GM18517 (cell line): Measurements from ENCODE around the gene LCE2C.
"Not testable (repeated sequence)": the region's sequence is repeated elsewhere in the genome, so short reads cannot be mapped to it uniquely, and the experiment has no call there.

Source experiments
- ATAC-seq: cut with Tn5 transposase; IDR thresholded peaks from one replicate; pipeline ENCODE4 v1.9.1; 2021; ENCODE audit warnings: mild to moderate bottlenecking, moderate library complexity; ENCODE audit not compliant: unreplicated experiment

Gene LCE2C, protein sequence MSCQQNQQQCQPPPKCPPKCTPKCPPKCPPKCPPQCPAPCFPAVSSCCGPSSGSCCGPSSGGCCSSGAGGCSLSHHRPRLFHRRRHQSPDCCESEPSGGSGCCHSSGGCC

DNA sequence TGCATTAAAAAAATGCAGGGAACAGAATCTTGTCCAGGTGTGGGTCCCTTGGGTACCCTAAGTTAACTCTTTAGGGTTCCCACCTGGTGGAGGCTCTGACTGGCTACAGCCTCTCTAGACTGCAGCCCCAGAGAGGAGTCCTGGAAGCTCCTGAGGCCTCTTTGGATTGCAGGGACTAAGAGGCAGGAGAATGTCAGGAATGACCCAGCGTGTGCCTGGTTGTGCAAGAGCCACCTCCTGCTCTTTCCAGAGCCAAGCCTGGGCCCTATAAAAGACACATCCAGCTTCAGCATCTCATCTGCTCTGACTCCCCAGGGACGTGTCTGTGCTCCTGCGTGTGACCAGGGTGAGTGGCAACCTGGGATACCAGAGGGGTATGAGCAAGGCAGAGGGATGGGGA lies at the start of gene LCE2C:
Gene LCE2C, plus strand, starts transcription at position 297 of the 400 bp plus-strand sequence. CDS start 737 bp downstream, outside the sequence.
- ATAC-seq = not testable (repeated sequence)

DNA sequence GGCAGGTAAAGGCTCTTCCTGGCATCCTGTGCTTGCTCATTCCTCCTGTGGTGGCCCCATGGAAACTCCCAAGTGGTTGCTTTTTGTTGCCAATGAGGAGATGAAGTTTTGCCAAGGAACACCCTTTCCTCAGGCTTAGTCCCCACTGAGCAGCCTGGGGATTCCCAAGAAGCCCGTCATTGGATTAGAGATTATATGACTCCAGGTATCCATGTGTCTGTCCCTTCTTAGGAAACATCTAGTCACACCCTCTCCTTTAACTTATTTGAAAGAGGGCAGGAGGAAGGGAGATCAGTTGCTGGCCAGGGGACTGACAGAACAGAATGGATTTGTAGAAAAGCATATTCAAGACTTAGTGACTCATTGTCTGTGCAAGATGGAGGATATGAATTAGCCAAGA lies 48.3 kb upstream of the LCE2C start:
- ATAC-seq = no peak

DNA sequence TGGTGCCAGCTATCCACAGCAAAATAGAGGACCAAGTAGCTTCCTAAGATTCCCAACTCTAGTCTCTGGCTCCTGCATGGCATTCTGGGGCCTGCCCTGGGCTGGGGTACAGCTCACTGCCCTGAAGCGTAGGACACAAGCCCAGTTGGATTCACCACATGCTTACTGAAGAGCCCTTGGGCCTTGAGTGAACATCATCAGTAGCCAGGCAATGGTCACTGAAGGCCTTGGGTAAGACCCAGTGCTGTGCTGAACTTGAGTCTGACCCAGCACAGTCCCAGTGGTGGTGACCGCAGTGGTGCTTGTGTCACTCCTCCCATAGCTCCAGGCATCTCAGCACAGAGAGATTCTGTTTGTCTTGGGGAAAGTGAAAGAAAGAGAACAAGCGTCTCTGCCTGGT lies 44.5 kb upstream of the LCE2C start:
- ATAC-seq = no peak

DNA sequence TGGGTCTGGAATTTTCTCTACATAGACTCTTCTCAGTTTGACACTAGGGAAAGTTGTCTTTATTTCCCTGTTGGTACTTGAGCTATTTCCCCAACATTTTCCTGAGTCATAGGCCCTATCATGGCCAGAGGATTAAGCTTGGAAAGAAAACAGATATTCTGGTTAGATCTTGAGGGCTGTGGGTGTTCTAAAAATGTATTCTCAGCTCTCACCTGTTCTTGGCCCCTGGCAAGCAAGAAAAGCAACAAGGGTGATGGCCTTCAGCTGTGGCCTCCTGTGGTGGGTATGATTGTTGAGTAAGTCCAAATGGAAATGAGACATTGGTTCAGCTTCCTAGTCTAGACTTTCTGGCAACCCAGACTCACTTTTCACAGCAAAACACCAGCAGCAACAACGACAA lies 34.7 kb upstream of the LCE2C start:
- ATAC-seq = no peak

GRCh38 chr1:152643945-152644344 lies 31.1 kb upstream of the LCE2C start:
- no peak for ATAC-seq

- no peak for ATAC-seq
These were observed 29.9 kb upstream of the LCE2C start for GRCh38 chr1:152645146-152645545.

- no peak for ATAC-seq
These were observed 28.4 kb upstream of the LCE2C start for GRCh38 chr1:152646656-152647055.

GRCh38 chr1:152654110-152654509 lies 21.0 kb upstream of the LCE2C start:
- no peak for ATAC-seq

DNA sequence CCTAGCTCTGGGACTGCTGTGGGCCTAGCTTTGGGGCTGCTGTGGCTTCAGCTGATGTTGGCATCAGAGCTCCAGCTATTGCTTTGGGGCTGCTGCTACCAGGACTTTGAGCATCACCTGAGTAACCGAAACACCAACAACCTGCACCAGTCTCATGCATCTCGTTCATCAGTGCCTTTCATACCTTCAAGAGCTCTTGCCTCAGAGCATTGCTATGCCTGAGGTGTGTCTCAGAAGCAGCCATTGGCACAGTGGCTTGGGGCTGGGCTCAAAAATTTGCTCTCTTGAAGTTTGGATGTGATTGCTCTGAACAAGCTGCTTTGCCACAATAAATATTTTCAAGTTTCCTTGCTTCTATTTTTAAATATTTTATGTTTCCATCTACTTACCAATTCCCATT lies 18.6 kb upstream of the LCE2C start:
- ATAC-seq = no peak

- ATAC-seq = no peak
These were observed 17.4 kb upstream of the LCE2C start for GRCh38 chr1:152657677-152658076.

- ATAC-seq = no peak
These were observed 16.4 kb upstream of the LCE2C start for GRCh38 chr1:152658649-152659048.

GRCh38 chr1:152663098-152663497 lies 12.0 kb upstream of the LCE2C start, which contains the start of gene LCE2D:
LCE2D (plus strand) TSS chr1:152663380; CDS start chr1:152664106, 726 bp downstream.
- ATAC-seq = no peak

DNA sequence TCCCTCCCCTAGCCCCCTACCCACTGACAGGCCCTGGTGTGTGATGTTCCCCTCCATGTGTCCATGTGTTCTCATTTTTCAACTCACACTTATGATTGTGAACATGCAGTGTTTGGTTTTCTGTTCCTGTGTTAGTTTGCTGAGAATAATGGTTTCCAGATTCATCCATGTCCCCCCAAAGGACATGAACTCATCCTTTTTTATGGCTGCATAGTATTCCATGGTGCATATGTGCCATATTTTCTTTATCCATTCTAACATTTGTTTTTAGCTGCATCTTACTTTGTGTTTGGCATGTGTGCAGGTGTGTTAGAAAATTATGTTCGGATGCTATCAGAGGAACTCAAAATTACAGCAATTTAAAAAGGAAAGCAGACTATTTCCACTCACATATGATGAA lies 8.9 kb upstream of the LCE2C start:
- ATAC-seq = not testable (repeated sequence)

DNA sequence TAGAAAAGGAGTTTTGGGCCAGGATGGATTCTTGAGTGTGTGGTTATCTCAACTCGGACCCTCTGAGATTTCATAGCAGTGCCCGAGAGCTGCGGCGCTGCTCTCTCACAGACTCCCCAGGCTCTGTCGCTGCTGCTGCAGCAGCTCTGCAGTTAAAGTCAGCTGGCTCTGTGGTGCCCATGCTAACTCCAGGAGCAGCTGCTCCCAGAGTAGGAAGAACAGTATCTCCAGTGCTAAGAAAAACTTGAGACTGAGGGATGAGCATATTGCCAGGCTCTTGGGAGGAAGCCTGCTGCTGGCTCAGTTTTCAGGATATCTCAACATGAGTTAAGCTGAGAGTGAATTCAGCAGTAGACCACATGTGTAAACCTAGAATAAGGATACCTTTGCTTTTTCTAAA lies 7.4 kb upstream of the LCE2C start:
- no peak for ATAC-seq

DNA sequence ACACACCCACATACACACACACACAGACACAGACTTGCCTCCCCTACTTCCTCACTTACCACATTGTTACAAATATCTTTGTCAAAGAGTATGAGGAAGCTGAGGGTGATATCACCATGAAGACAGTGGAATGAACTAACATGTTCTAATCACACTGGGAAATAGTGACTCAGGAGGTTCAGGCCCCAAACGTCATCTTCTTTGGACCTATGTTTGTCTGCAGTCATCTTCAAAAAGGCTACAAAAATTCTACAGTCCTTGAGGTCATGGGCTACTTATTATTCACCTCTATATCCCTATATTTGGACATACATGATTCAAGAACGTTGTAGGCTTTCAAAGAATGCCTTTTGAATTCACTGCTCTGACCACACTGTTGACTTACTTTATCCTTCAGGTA lies 2.1 kb upstream of the LCE2C start:
- ATAC-seq = no peak

GRCh38 chr1:152679459-152679858 lies 4.4 kb downstream of the LCE2C start:
- ATAC-seq = no peak

DNA sequence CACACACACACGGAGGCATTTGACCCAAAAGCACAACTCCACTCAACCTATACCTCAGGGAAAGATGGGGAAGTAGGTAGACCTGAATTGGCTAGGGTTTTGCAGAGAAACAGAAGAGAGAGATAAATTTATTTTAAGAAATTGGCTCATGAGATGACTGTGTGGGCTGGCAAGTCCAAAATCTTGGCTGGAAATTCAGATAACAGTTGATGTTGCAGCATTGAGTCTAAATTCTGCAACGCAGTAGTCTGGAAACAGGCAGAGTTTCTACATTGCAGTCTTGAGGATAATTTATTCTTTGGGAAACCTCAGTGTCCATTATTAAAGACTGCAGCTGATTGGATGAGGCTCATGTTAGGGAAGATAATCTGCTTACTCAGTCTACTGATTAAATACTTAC lies 6.5 kb downstream of the LCE2C start:
- ATAC-seq = no peak

DNA sequence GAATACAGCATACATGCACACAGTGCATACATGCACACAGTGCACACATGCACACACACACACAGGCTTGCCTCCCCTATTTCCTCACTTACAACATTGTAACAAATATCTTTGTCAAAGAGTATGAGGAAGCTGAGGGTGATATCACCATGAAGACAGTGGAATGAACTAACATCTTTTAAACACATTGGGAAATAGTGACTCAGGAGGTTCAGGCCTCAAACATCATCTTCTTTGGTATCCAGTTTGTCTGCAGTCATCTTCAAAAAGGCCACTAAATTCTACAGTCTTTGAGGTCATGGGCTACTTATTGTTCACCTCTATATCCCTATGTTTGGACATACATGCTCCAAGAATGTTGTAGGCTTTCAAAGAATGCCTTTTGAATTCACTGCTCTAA lies 8.8 kb downstream of the LCE2C start:
- ATAC-seq = no peak

DNA sequence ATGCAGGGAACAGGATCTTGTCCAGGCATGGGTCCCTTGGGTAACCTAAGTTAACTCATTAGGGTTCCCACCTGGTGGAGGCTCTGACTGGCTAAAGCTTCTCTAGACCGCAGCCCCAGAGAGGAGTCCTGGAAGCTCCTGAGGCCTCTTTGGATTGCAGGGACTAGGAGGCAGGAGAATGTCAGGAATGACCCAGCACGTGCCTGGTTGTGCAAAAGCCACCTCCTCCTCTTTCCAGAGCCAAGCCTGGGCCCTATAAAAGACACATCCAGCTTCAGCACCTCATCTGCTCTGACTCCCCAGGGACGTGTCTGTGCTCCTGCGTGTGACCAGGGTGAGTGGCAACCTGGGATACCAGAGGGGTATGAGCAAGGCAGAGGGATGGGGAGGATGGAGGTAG lies 10.7 kb downstream of the LCE2C start, which contains the start of gene LCE2B:
Gene LCE2B, plus strand, starts transcription at position 301 of the 400 bp plus-strand sequence. CDS start 721 bp downstream, outside the sequence.
- not testable (repeated sequence) for ATAC-seq

DNA sequence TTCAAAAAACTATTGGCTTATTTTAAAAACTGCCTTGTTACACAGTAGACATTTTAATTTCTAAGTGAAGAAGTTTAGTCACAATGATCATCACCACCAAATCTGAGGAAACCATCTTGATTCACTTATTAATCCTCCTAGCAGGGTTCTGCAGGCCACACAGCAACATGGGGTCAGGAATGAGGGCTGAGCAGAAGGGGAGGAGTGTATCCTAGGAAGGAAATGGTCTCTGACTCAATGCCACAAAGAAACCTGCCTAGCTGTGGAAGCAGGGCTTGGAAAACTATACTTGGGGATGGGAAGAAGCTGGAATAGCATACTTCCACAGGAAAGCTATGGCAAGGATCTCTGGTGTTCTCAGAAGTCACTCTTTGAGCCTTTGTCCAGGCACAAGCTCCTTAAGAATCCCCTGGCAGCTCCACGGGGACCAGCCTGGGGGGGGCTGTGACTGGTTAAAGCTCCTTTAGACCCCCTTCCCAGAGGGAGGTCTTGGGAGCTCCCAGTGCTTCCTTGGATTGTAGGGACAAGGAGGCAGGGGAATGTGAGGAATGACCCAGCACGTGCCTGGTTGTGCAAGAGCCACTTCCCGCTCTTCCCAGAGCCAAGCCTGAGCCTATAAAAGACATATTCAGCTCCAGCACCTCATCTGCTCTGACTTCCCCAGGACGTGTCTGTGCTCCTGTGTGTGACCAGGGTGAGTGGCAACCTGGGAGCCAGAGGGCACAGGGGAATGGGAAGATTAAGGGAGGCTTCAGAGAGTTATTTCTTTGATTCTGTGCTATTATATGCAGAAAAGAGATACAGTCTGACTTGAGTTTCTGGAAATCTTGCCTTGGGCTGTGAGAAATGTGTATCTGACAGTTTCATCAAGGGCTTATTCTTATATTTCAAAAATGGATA lies 22.9 kb downstream of the LCE2C start, which contains the start of gene LCE2A:
Gene LCE2A, plus strand, starts transcription at position 645 of the 900 bp plus-strand sequence. CDS start 557 bp downstream, outside the sequence.
- ATAC-seq = no peak

GRCh38 chr1:152699746-152700145 lies 24.7 kb downstream of the LCE2C start:
- ATAC-seq = no peak

DNA sequence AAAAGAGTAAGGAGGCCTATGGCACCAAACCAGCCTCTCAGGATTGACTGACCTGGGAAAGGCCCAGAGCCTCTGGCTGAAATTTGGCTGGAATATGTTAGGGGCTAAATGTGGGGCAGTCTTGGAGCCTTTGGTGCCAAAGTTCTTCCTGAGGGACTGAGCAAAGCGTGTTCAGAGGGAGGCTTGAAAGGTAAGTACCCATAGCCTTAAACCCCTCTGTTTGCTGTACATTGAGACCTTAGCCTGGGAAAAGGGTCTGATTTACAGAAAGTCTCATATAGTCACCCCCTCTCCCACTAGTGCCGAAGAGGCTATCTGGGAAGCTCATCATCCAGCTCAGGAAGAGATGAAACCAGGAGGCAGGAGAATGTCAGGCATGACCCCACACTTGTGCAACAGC lies 32.8 kb downstream of the LCE2C start, which contains the start of gene LCE4A:
Gene LCE4A, plus strand, starts transcription at position 301 of the 400 bp plus-strand sequence. CDS start 916 bp downstream, outside the sequence.
- no peak for ATAC-seq
